A673 (cell line): ENCODE measurements around the gene COMT.

ENCODE experiments used
- CTCF ChIP-seq: fragments of 300-800, 200-600 bp; sonication (generic); conservative IDR thresholded peaks from 2 replicates; pipeline ENCODE4 v1.5.1; 2017; ENCODE audit warnings: low read depth, mild to moderate bottlenecking, antibody characterized with exemption, low read length, moderate library complexity, mixed read lengths
- EZH2 ChIP-seq: fragments of 200-600 bp; sonication (generic); IDR thresholded peaks from 2 replicates; pipeline ENCODE4 v1.6.1; 2017; ENCODE audit warnings: borderline replicate concordance, low read depth, mild to moderate bottlenecking, mixed read lengths, antibody characterized with exemption, low read length; ENCODE audit not compliant: poor library complexity, severe bottlenecking

- TF ChIP-seq CTCF (no peak), EZH2 (no peak)
Measured at GRCh38 chr22:20000246-20001081, 58.9 kb downstream of the COMT start.
